HCT116 (cell line): ENCODE measurements around the gene PRKCH. TPM values are rescaled to one million over a fixed set of nuclear protein-coding genes. Genes with fewer than 3 reads are reported as not detected.

Experiments used
- ATAC-seq: fragments of 200-7000 bp; cut with Tn5 transposase; 2 replicates; pipeline ENCODE4 v1.9.1; 2020; ENCODE audit warnings: mild to moderate bottlenecking, moderate library complexity
- BruUV-seq: library from RNA; stranded (reverse); fragments of 400-500 nt; replicated peaks from 2 replicates; lab custom pipeline; 2021; lab: Mats Ljungman, UMichigan
- CTCF ChIA-PET: fragments of 300-600 bp; sonication (Branson Sonifier 250); formaldehyde crosslinking; loops from one replicate; lab custom pipeline; 2021; ENCODE audit warnings: antibody characterized with exemption; lab: Charles Lee
- POLR2A ChIA-PET: fragments of 300-600, 350-600 bp; sonication (Branson Sonifier 250); formaldehyde crosslinking; loops from one replicate; lab custom pipeline; 2021; ENCODE audit warnings: antibody characterized with exemption; lab: Charles Lee
- RAD21 ChIA-PET, 2 experiments: fragments of 300-600 bp; sonication (Branson Sonifier 250); formaldehyde crosslinking; loops; one replicate each; lab custom pipeline; 2023; ENCODE audit warnings: low total read pairs in 2 of 2; ENCODE audit not compliant: uncharacterized antibody in 2 of 2, unreplicated experiment in 2 of 2, low non-redundant PET in 1 of 2; lab: Charles Lee
- DNase-seq: peaks from one replicate; pipeline ENCODE4 v3.0.0-alpha.2; 2010; ENCODE audit warnings: low read depth, low spot score
- H2AFZ ChIP-seq: fragments of 200-600 bp; shearing (Covaris generic), sonication (generic); 2 replicates; pipeline ENCODE4 v1.6.1; 2017; ENCODE audit warnings: low read depth, mixed run types, mixed read lengths, antibody characterized with exemption, low read length; ENCODE audit not compliant: poor library complexity, severe bottlenecking
- H3K27ac ChIP-seq: 2 replicates; pipeline ENCODE4 v1.5.1; 2012; ENCODE audit warnings: low read depth, low read length
- H3K27me3 ChIP-seq: fragments of 200-600 bp; sonication (generic); 2 replicates; pipeline ENCODE4 v1.6.1; 2016; ENCODE audit warnings: mixed run types, low read length, mixed read lengths; ENCODE audit not compliant: insufficient read depth
- H3K36me3 ChIP-seq, 2 experiments: fragments of 200-500 bp in 1 of 2; fragments of 200-600 bp in 1 of 2; sonication (Bioruptor generic) in 1 of 2; sonication (generic) in 1 of 2; 2 replicates each; pipeline versions ENCODE4 v1.5.1 to v1.6.1; 2014 to 2016; ENCODE audit warnings: low read length in 2 of 2, inconsistent platforms in 1 of 2, mixed read lengths in 1 of 2, mixed run types in 1 of 2; ENCODE audit not compliant: insufficient read depth in 2 of 2, control insufficient read depth in 1 of 2
- H3K4me1 ChIP-seq, 2 experiments: fragments of 200-600 bp in 1 of 2; sonication (generic) in 1 of 2; 2 replicates each; pipeline versions ENCODE4 v1.5.1 to v1.6.1; 2012 to 2017; ENCODE audit warnings: low read length in 2 of 2, inconsistent platforms in 1 of 2, mild to moderate bottlenecking in 1 of 2, mixed read lengths in 1 of 2, mixed run types in 1 of 2, moderate library complexity in 1 of 2; ENCODE audit not compliant: insufficient read depth in 2 of 2, control insufficient read depth in 1 of 2
- H3K4me2 ChIP-seq: fragments of 200-600 bp; sonication (generic); 2 replicates; pipeline ENCODE4 v1.6.1; 2017; ENCODE audit warnings: mixed run types, low read length, mixed read lengths
- H3K4me3 ChIP-seq, 2 experiments: fragments of 200-600 bp in 1 of 2; sonication (generic) in 1 of 2; replicated peaks in 1 of 2; 2 replicates each; pipeline ENCODE4 v1.5.1; 2011 to 2016; ENCODE audit warnings: low read length in 2 of 2, control low read depth in 1 of 2, low read depth in 1 of 2, mild to moderate bottlenecking in 1 of 2, mixed read lengths in 1 of 2, mixed run types in 1 of 2
- H3K79me2 ChIP-seq: fragments of 200-600 bp; sonication (generic); 2 replicates; pipeline ENCODE4 v1.6.1; 2017; ENCODE audit warnings: mild to moderate bottlenecking, mixed run types, low read length, moderate library complexity, mixed read lengths; ENCODE audit not compliant: insufficient read depth
- H3K9ac ChIP-seq: fragments of 200-600 bp; sonication (generic); 2 replicates; pipeline ENCODE4 v1.6.1; 2016; ENCODE audit warnings: low read length, mixed read lengths
- H3K9me2 ChIP-seq: fragments of 200-600 bp; sonication (generic), shearing (Covaris generic); 2 replicates; pipeline ENCODE4 v1.6.1; 2017; ENCODE audit warnings: mixed run types, mild to moderate bottlenecking, moderate library complexity; ENCODE audit not compliant: insufficient read depth
- H3K9me3 ChIP-seq, 2 experiments: fragments of 200-500 bp in 1 of 2; fragments of 200-600 bp in 1 of 2; sonication (Bioruptor generic) in 1 of 2; sonication (generic) in 1 of 2; 2 replicates each; pipeline ENCODE4 v1.6.1; 2014 to 2017; ENCODE audit warnings: low read length in 2 of 2, mixed read lengths in 2 of 2, inconsistent platforms in 1 of 2, low read depth in 1 of 2, mild to moderate bottlenecking in 1 of 2, mixed run types in 1 of 2, moderate library complexity in 1 of 2; ENCODE audit not compliant: control insufficient read depth in 1 of 2, insufficient read depth in 1 of 2
- H4K20me1 ChIP-seq: fragments of 200-600 bp; sonication (generic), shearing (Covaris generic); 2 replicates; pipeline ENCODE4 v1.6.1; 2017; ENCODE audit warnings: mixed run types, mild to moderate bottlenecking, moderate library complexity; ENCODE audit not compliant: insufficient read depth
- CTCF ChIP-seq, 3 experiments: fragments of 200-600 bp in 1 of 3; sonication (generic) in 1 of 3; IDR thresholded peaks in 2 of 3; conservative IDR thresholded peaks in 1 of 3; 2 replicates each; pipeline ENCODE4 v1.5.1; 2012 to 2017; ENCODE audit warnings: low read depth in 2 of 3, low read length in 2 of 3, antibody characterized with exemption in 1 of 3, borderline replicate concordance in 1 of 3, control low read depth in 1 of 3, mild to moderate bottlenecking in 1 of 3, mixed read lengths in 1 of 3, mixed run types in 1 of 3, moderate library complexity in 1 of 3; ENCODE audit not compliant: insufficient read depth in 1 of 3
- EZH2phosphoT487 ChIP-seq: fragments of 200-600 bp; IDR thresholded peaks from 2 replicates; pipeline ENCODE4 v1.6.1; 2018; ENCODE audit warnings: antibody characterized with exemption, borderline replicate concordance
- JUND ChIP-seq: IDR thresholded peaks from 2 replicates; pipeline ENCODE4 v1.6.1; 2012
- YY1 ChIP-seq: IDR thresholded peaks from 2 replicates; pipeline ENCODE4 v1.6.1; 2011; ENCODE audit warnings: low read length, low read depth, moderate library complexity, mild to moderate bottlenecking; ENCODE audit not compliant: insufficient replicate concordance; ENCODE audit errors: extremely low read depth
- ZNF274 ChIP-seq: fragments of 200-500 bp; sonication (Bioruptor generic); IDR thresholded peaks from 2 replicates; pipeline ENCODE4 v1.6.1; 2014; ENCODE audit warnings: mild to moderate bottlenecking, low read depth, low read length, inconsistent platforms
- intact Hi-C: fragments of 100-400 bp; cut with micrococcal nuclease; formaldehyde crosslinking; loops from 2 replicates; pipeline ENCODE4 v1.10.0; 2022
- total RNA-seq: library from RNA; stranded (reverse); gene quantifications from one replicate; pipeline ENCODE4 v1.2.1, GENCODE V29; 2021; ENCODE audit not compliant: unreplicated experiment
- TF ChIP-seq, protein P1 (sequence below): IDR thresholded peaks from 2 replicates; pipeline ENCODE4 v1.6.1; 2012
- TF ChIP-seq, protein P2 (sequence below): IDR thresholded peaks from 2 replicates; pipeline ENCODE4 v1.6.1; 2011; ENCODE audit warnings: mild to moderate bottlenecking, low read length, moderate library complexity; ENCODE audit not compliant: insufficient replicate concordance; ENCODE audit errors: extremely low read depth

Gene PRKCH
- total RNA-seq, 1 experiment from 2014 or later, result 16.6 TPM

GRCh38 chr14:61560323-61560722 lies 238.9 kb downstream of the PRKCH start (continued):
- TF ChIP-seq JUND (no peak), ZNF274 (no peak), YY1 (no peak), EZH2phosphoT487 (no peak)
- TF ChIP-seq, protein P1, sequence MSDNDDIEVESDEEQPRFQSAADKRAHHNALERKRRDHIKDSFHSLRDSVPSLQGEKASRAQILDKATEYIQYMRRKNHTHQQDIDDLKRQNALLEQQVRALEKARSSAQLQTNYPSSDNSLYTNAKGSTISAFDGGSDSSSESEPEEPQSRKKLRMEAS, result no peak

DNA sequence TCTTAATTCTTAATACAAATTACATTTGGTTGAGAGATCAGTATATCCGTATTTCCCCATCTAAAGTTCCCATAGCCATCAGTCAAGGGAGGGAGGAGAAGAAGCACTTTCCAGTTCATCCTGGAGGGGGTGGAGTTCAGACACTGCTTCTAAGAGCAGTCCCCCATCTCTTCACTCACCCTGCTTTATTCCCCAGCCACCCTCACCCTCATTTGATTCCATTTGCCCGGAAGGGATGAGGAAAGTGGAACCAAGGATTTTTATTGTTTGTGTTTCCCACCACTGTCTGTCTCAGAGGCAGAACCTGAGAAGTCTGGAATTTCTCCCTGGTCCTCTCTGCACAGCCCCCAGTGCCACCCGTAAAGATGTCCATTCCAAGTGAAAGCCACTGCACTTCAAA lies 239.7 kb downstream of the PRKCH start:
- ChIA-PET RAD21 (interaction anchor here in 1 of 2 experiments (1.0 to 1.6 kb wide), 2 partner anchors 24 to 33 kb away, joined by 3 to 4 read pairs; no protein-coding TSS in a partner anchor), CTCF (no interaction called here)

More for the DNA sequence above, 239.7 kb downstream of the PRKCH start:
- DNase-seq (no peak), ATAC-seq (no peak; the same call in 1 of the 2 replicates)
- Histone ChIP-seq H3K36me3 (no peaks in the 10 kb centered on the region), H3K4me2 (peak overlapping the region; percentile 76), H3K27me3 (no peaks in the 10 kb centered on the region), H3K79me2 (no peaks in the 10 kb centered on the region), H3K4me3 (peak overlapping the region in 1 of 2 experiments; percentile 40; a peak in 2 of 4 replicates), H3K27ac (peak overlapping the region; percentile 97), H2AFZ (peak overlapping the region; percentile 51), H3K4me1 (peaks cover 78 to 80% of the 10 kb centered on the region in 2 experiments), H3K9me2 (no peaks in the 10 kb centered on the region), H3K9ac (peak overlapping the region; percentile 63), H3K9me3 (no peaks in the 10 kb centered on the region), H4K20me1 (no peaks in the 10 kb centered on the region)
- intact Hi-C loops, result loop anchor here (5.0 kb wide), 1 partner anchor 84 kb away; no protein-coding TSS in a partner anchor
- peak in 2 of 3 experiments; percentile 33 to 39; a peak in 2 of 6 replicates for TF ChIP-seq CTCF (IDR thresholded peaks at IDR 0.05 in 2 of 3, conservative IDR thresholded peaks at IDR 0.05 in 1 of 3; ENCODE audit: borderline replicate concordance in 1 of 3, insufficient read depth in 1 of 3, low read depth in 2 of 3, low read length in 2 of 3)
- TF ChIP-seq, protein P2, sequence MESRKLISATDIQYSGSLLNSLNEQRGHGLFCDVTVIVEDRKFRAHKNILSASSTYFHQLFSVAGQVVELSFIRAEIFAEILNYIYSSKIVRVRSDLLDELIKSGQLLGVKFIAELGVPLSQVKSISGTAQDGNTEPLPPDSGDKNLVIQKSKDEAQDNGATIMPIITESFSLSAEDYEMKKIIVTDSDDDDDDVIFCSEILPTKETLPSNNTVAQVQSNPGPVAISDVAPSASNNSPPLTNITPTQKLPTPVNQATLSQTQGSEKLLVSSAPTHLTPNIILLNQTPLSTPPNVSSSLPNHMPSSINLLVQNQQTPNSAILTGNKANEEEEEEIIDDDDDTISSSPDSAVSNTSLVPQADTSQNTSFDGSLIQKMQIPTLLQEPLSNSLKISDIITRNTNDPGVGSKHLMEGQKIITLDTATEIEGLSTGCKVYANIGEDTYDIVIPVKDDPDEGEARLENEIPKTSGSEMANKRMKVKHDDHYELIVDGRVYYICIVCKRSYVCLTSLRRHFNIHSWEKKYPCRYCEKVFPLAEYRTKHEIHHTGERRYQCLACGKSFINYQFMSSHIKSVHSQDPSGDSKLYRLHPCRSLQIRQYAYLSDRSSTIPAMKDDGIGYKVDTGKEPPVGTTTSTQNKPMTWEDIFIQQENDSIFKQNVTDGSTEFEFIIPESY, result no peak
- POLR2A ChIA-PET, result interaction anchor here (0.9 to 5.2 kb wide), 4 partner anchors 9 to 36 kb away, joined by 3 to 41 read pairs (median 11); no protein-coding TSS in a partner anchor
- BruUV-seq, result no TSS peak
